CD14-positive monocyte (primary cell): ENCODE results near the gene EFNB3. TPM values are rescaled to one million over a fixed set of nuclear protein-coding genes. Genes with fewer than 3 reads are reported as not detected.

Experiments
- DNase-seq, 3 donors: peaks; one replicate each; pipeline ENCODE4 v3.0.0-alpha.2; 2011 to 2022
- H2AFZ ChIP-seq: 2 replicates; pipeline ENCODE4 v1.6.0; 2012; ENCODE audit warnings: mild to moderate bottlenecking, low read depth, low read length, inconsistent platforms; ENCODE audit not compliant: insufficient read depth, poor library complexity, severe bottlenecking
- H3K27ac ChIP-seq, 2 donors: 1 replicate in 1 of 2; 2 replicates in 1 of 2; pipeline ENCODE4 v1.5.1; 2012 to 2013; ENCODE audit warnings: low read length in 2 of 2, control low read depth in 1 of 2, inconsistent platforms in 1 of 2, low read depth in 1 of 2, mild to moderate bottlenecking in 1 of 2
- H3K27me3 ChIP-seq, 2 donors: one replicate each; pipeline versions ENCODE4 v1.6.0 to v1.6.1; 2011 to 2013; ENCODE audit warnings: low read length in 2 of 2; ENCODE audit not compliant: control insufficient read depth in 2 of 2, insufficient read depth in 2 of 2
- H3K36me3 ChIP-seq, 2 donors: replicated peaks in 1 of 2; 1 replicate in 1 of 2; 2 replicates in 1 of 2; pipeline versions ENCODE4 v1.5.1 to v1.6.1; 2012 to 2013; ENCODE audit warnings: low read length in 2 of 2, control low read depth in 1 of 2, inconsistent platforms in 1 of 2, mild to moderate bottlenecking in 1 of 2; ENCODE audit not compliant: insufficient read depth in 2 of 2, control insufficient read depth in 1 of 2
- H3K4me1 ChIP-seq, 2 donors: 1 replicate in 1 of 2; 2 replicates in 1 of 2; pipeline versions ENCODE4 v1.5.1 to v1.6.1; 2012 to 2013; ENCODE audit warnings: low read length in 2 of 2, control low read depth in 1 of 2, inconsistent platforms in 1 of 2, mild to moderate bottlenecking in 1 of 2, moderate library complexity in 1 of 2; ENCODE audit not compliant: insufficient read depth in 2 of 2, control insufficient read depth in 1 of 2
- H3K4me2 ChIP-seq: replicated peaks from 2 replicates; pipeline ENCODE3; 2012; ENCODE audit warnings: low read length, moderate library complexity, mild to moderate bottlenecking; ENCODE audit not compliant: poor library complexity, severe bottlenecking; ENCODE audit errors: extremely low read depth
- H3K4me3 ChIP-seq, 3 experiments: fragments of 200-600 bp in 1 of 3; sonication (generic) in 1 of 3; replicated peaks in 1 of 3; 1 replicate in 2 of 3; 2 replicates in 1 of 3; pipeline ENCODE4 v1.5.1; 2011 to 2013; ENCODE audit warnings: low read length in 3 of 3, mild to moderate bottlenecking in 3 of 3, control low read depth in 2 of 3, low read depth in 2 of 3, inconsistent platforms in 1 of 3, moderate library complexity in 1 of 3
- H3K79me2 ChIP-seq: 2 replicates; pipeline ENCODE4 v1.6.0; 2012; ENCODE audit warnings: mild to moderate bottlenecking, control low read depth, inconsistent platforms, low read length, moderate library complexity; ENCODE audit not compliant: insufficient read depth
- H3K9ac ChIP-seq: 2 replicates; pipeline ENCODE4 v1.6.0; 2017; ENCODE audit warnings: low read length, mild to moderate bottlenecking; ENCODE audit not compliant: insufficient read depth, poor library complexity, severe bottlenecking
- H3K9me3 ChIP-seq, 2 donors: replicated peaks in 1 of 2; 1 replicate in 1 of 2; 2 replicates in 1 of 2; pipeline versions ENCODE4 v1.5.1 to v1.6.1; 2012 to 2013; ENCODE audit warnings: low read length in 2 of 2, control low read depth in 1 of 2; ENCODE audit not compliant: control insufficient read depth in 1 of 2, insufficient read depth in 1 of 2
- H4K20me1 ChIP-seq: 2 replicates; pipeline ENCODE4 v1.6.0; 2012; ENCODE audit warnings: mild to moderate bottlenecking, low read length, control low read depth, moderate library complexity; ENCODE audit not compliant: insufficient read depth
- H3K27ac Mint-ChIP-seq, 7 donors: one replicate each; pipeline ENCODE4 v1.8.0; 2020; ENCODE audit warnings: mild to moderate bottlenecking in 7 of 7, mixed read lengths in 7 of 7, moderate library complexity in 6 of 7, inconsistent platforms in 2 of 7
- H3K27me3 Mint-ChIP-seq, 3 donors: one replicate each; pipeline ENCODE4 v1.8.0; 2021 to 2022; ENCODE audit warnings: low read depth in 3 of 3, mild to moderate bottlenecking in 3 of 3, mixed read lengths in 3 of 3, moderate library complexity in 3 of 3, inconsistent platforms in 1 of 3
- H3K36me3 Mint-ChIP-seq, 2 donors: one replicate each; pipeline ENCODE4 v1.8.0; 2020; ENCODE audit warnings: mixed read lengths in 2 of 2, inconsistent platforms in 1 of 2, mild to moderate bottlenecking in 1 of 2
- H3K4me1 Mint-ChIP-seq: one replicate; pipeline ENCODE4 v1.8.0; 2020; ENCODE audit warnings: mild to moderate bottlenecking, mixed read lengths
- H3K4me3 Mint-ChIP-seq, 2 donors: one replicate each; pipeline ENCODE4 v1.8.0; 2020; ENCODE audit warnings: mild to moderate bottlenecking in 2 of 2, mixed read lengths in 2 of 2, moderate library complexity in 1 of 2
- H3K9me3 Mint-ChIP-seq, 7 donors: one replicate each; pipeline ENCODE4 v1.8.0; 2020 to 2022; ENCODE audit warnings: mixed read lengths in 7 of 7, mild to moderate bottlenecking in 6 of 7, moderate library complexity in 6 of 7, inconsistent platforms in 2 of 7
- WGBS: methylation state at CpG from one replicate; pipeline ENCODE4 v1.1.5; 2013; ENCODE audit warnings: missing lambda C conversion rate; ENCODE audit not compliant: insufficient coverage; 5-methylcytosine and 5-hydroxymethylcytosine counted together
- intact Hi-C, 2 donors: fragments of 100-400 bp; cut with micrococcal nuclease; formaldehyde crosslinking; loops; one replicate each; pipeline versions ENCODE4 v1.15.0 to v1.15.1; 2023
- polyA plus RNA-seq, 3 donors: library from polyadenylated mRNA; depleted of rRNA in 1 of 3; unstranded in 2 of 3; stranded (reverse) in 1 of 3; fragments of 300-500 nt in 2 of 3; fragments of >200 nt in 1 of 3; fragmentation: Illumina TruSeq in 2 of 3; gene quantifications; 1 replicate in 2 of 3; 2 replicates in 1 of 3; pipeline ENCODE4 v1.2.3, GENCODE V29; 2012 to 2021
- TF ChIP-seq, protein P1 (sequence below): fragments of 200-600 bp; IDR thresholded peaks from one replicate; pipeline ENCODE4 v1.8.0; 2022; ENCODE audit warnings: antibody characterized with exemption, mild to moderate bottlenecking

EFNB3 gene
- polyA plus RNA-seq, 3 donors = 0.01 TPM; not detected in 2

- no peak overlapping the region for H3K4me3 ChIP-seq
- H3K36me3 ChIP-seq = peaks cover 14 to 35% of the 10 kb centered on the region in 2 donors
- no peak for DNase-seq
- H3K9ac ChIP-seq = no peak overlapping the region
- H3K27me3 ChIP-seq = peaks cover 12 to 19% of the 10 kb centered on the region in 2 donors
- peaks cover 0 to 7% (median under 1%) of the 10 kb centered on the region in 7 donors for H3K9me3 Mint-ChIP-seq
- H3K79me2 ChIP-seq = no peaks in the 10 kb centered on the region
- 100% methylated on average over 2 of the region's 7 CpGs for WGBS
- H3K4me1 ChIP-seq = peaks cover 0 to 9% of the 10 kb centered on the region in 2 donors
- H3K27me3 Mint-ChIP-seq = peaks cover 20 to 27% (median 22%) of the 10 kb centered on the region in 3 donors
- H3K36me3 Mint-ChIP-seq = peaks cover 52 to 65% of the 10 kb centered on the region in 2 donors
- H3K9me3 ChIP-seq = peaks cover 0 to 8% of the 10 kb centered on the region in 2 donors
- H3K4me1 Mint-ChIP-seq = peaks cover 6% of the 10 kb centered on the region
- H3K4me2 ChIP-seq = no peak overlapping the region
- TF ChIP-seq, protein P1, sequence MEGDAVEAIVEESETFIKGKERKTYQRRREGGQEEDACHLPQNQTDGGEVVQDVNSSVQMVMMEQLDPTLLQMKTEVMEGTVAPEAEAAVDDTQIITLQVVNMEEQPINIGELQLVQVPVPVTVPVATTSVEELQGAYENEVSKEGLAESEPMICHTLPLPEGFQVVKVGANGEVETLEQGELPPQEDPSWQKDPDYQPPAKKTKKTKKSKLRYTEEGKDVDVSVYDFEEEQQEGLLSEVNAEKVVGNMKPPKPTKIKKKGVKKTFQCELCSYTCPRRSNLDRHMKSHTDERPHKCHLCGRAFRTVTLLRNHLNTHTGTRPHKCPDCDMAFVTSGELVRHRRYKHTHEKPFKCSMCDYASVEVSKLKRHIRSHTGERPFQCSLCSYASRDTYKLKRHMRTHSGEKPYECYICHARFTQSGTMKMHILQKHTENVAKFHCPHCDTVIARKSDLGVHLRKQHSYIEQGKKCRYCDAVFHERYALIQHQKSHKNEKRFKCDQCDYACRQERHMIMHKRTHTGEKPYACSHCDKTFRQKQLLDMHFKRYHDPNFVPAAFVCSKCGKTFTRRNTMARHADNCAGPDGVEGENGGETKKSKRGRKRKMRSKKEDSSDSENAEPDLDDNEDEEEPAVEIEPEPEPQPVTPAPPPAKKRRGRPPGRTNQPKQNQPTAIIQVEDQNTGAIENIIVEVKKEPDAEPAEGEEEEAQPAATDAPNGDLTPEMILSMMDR = no peak
- H3K27ac Mint-ChIP-seq = no peak overlapping the region
- no peak overlapping the region for H2AFZ ChIP-seq
- no peak overlapping the region for H3K27ac ChIP-seq
- H4K20me1 ChIP-seq = no peaks in the 10 kb centered on the region
- H3K4me3 Mint-ChIP-seq = no peak overlapping the region
- intact Hi-C loops = no loop called here
Observed at GRCh38 chr17:7700510-7700909, 4.5 kb upstream of the EFNB3 start.

- H3K4me3 Mint-ChIP-seq = no peak overlapping the region
Observed at GRCh38 chr17:7701681-7702080, 3.3 kb upstream of the EFNB3 start.

More at GRCh38 chr17:7701681-7702080, 3.3 kb upstream of the EFNB3 start:
- H3K4me3 ChIP-seq = no peak overlapping the region
- TF ChIP-seq, protein P1 = no peak
- H3K79me2 ChIP-seq = no peaks in the 10 kb centered on the region
- no peak overlapping the region for H2AFZ ChIP-seq
- 100% methylated on average over 9 of the region's 14 CpGs for WGBS
- no peak overlapping the region for H3K9ac ChIP-seq
- Mint-ChIP-seq H3K36me3 (peaks cover 46 to 55% of the 10 kb centered on the region in 2 donors), H3K27me3 (peaks cover 32 to 38% (median 34%) of the 10 kb centered on the region in 3 donors), H3K4me1 (peaks cover 9% of the 10 kb centered on the region), H3K9me3 (peaks cover 0 to 11% (median 6%) of the 10 kb centered on the region in 7 donors), H3K27ac (no peak overlapping the region)
- intact Hi-C loops = no loop called here
- peaks cover 23 to 31% of the 10 kb centered on the region in 2 donors for H3K27me3 ChIP-seq
- peaks cover 10 to 29% of the 10 kb centered on the region in 2 donors for H3K36me3 ChIP-seq
- DNase-seq = no peak
- peaks cover 0 to 12% of the 10 kb centered on the region in 2 donors for H3K9me3 ChIP-seq
- H3K4me2 ChIP-seq = no peak overlapping the region
- no peaks in the 10 kb centered on the region for H4K20me1 ChIP-seq
- no peak overlapping the region for H3K27ac ChIP-seq
- H3K4me1 ChIP-seq = peaks cover 0 to 9% of the 10 kb centered on the region in 2 donors
